Measurements from ENCODE around the gene ZNF263. TPM values are rescaled to one million over a fixed set of nuclear protein-coding genes. Genes with fewer than 3 reads are reported as not detected.

ZNF263 gene
- total and polyA plus RNA-seq, 9 of the 15 experiments (the other 6 are each of a cell fraction or from before 2014, with no cell fraction given): 4.6 to 48.3 (median 31.8) TPM

- TF ChIP-seq ADNP (tag; IDR thresholded peaks at IDR 0.05) (0 out of 2 replicates have a peak, but pooled peaks have one; percentile 40), KLF1 (tag; IDR thresholded peaks at IDR 0.05) (no peak), TRIM25 (IDR thresholded peaks at IDR 0.05; ENCODE audit: borderline replicate concordance) (no peak), NFIC (IDR thresholded peaks at IDR 0.05) (no peak; the same call in 1 of the 2 replicates), L3MBTL2 (IDR thresholded peaks at IDR 0.05) (no peak), EP400 (IDR thresholded peaks at IDR 0.05) (peak; percentile 56)
- TF ChIP-seq, protein P1, sequence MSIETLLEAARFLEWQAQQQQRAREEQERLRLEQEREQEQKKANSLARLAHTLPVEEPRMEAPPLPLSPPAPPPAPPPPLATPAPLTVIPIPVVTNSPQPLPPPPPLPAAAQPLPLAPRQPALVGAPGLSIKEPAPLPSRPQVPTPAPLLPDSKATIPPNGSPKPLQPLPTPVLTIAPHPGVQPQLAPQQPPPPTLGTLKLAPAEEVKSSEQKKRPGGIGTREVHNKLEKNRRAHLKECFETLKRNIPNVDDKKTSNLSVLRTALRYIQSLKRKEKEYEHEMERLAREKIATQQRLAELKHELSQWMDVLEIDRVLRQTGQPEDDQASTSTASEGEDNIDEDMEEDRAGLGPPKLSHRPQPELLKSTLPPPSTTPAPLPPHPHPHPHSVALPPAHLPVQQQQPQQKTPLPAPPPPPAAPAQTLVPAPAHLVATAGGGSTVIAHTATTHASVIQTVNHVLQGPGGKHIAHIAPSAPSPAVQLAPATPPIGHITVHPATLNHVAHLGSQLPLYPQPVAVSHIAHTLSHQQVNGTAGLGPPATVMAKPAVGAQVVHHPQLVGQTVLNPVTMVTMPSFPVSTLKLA (conservative IDR thresholded peaks at IDR 0.05): no peak
- TF ChIP-seq, protein P2, sequence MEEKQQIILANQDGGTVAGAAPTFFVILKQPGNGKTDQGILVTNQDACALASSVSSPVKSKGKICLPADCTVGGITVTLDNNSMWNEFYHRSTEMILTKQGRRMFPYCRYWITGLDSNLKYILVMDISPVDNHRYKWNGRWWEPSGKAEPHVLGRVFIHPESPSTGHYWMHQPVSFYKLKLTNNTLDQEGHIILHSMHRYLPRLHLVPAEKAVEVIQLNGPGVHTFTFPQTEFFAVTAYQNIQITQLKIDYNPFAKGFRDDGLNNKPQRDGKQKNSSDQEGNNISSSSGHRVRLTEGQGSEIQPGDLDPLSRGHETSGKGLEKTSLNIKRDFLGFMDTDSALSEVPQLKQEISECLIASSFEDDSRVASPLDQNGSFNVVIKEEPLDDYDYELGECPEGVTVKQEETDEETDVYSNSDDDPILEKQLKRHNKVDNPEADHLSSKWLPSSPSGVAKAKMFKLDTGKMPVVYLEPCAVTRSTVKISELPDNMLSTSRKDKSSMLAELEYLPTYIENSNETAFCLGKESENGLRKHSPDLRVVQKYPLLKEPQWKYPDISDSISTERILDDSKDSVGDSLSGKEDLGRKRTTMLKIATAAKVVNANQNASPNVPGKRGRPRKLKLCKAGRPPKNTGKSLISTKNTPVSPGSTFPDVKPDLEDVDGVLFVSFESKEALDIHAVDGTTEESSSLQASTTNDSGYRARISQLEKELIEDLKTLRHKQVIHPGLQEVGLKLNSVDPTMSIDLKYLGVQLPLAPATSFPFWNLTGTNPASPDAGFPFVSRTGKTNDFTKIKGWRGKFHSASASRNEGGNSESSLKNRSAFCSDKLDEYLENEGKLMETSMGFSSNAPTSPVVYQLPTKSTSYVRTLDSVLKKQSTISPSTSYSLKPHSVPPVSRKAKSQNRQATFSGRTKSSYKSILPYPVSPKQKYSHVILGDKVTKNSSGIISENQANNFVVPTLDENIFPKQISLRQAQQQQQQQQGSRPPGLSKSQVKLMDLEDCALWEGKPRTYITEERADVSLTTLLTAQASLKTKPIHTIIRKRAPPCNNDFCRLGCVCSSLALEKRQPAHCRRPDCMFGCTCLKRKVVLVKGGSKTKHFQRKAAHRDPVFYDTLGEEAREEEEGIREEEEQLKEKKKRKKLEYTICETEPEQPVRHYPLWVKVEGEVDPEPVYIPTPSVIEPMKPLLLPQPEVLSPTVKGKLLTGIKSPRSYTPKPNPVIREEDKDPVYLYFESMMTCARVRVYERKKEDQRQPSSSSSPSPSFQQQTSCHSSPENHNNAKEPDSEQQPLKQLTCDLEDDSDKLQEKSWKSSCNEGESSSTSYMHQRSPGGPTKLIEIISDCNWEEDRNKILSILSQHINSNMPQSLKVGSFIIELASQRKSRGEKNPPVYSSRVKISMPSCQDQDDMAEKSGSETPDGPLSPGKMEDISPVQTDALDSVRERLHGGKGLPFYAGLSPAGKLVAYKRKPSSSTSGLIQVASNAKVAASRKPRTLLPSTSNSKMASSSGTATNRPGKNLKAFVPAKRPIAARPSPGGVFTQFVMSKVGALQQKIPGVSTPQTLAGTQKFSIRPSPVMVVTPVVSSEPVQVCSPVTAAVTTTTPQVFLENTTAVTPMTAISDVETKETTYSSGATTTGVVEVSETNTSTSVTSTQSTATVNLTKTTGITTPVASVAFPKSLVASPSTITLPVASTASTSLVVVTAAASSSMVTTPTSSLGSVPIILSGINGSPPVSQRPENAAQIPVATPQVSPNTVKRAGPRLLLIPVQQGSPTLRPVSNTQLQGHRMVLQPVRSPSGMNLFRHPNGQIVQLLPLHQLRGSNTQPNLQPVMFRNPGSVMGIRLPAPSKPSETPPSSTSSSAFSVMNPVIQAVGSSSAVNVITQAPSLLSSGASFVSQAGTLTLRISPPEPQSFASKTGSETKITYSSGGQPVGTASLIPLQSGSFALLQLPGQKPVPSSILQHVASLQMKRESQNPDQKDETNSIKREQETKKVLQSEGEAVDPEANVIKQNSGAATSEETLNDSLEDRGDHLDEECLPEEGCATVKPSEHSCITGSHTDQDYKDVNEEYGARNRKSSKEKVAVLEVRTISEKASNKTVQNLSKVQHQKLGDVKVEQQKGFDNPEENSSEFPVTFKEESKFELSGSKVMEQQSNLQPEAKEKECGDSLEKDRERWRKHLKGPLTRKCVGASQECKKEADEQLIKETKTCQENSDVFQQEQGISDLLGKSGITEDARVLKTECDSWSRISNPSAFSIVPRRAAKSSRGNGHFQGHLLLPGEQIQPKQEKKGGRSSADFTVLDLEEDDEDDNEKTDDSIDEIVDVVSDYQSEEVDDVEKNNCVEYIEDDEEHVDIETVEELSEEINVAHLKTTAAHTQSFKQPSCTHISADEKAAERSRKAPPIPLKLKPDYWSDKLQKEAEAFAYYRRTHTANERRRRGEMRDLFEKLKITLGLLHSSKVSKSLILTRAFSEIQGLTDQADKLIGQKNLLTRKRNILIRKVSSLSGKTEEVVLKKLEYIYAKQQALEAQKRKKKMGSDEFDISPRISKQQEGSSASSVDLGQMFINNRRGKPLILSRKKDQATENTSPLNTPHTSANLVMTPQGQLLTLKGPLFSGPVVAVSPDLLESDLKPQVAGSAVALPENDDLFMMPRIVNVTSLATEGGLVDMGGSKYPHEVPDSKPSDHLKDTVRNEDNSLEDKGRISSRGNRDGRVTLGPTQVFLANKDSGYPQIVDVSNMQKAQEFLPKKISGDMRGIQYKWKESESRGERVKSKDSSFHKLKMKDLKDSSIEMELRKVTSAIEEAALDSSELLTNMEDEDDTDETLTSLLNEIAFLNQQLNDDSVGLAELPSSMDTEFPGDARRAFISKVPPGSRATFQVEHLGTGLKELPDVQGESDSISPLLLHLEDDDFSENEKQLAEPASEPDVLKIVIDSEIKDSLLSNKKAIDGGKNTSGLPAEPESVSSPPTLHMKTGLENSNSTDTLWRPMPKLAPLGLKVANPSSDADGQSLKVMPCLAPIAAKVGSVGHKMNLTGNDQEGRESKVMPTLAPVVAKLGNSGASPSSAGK (IDR thresholded peaks at IDR 0.05): peak; percentile 55
- TF ChIP-seq, protein P3, sequence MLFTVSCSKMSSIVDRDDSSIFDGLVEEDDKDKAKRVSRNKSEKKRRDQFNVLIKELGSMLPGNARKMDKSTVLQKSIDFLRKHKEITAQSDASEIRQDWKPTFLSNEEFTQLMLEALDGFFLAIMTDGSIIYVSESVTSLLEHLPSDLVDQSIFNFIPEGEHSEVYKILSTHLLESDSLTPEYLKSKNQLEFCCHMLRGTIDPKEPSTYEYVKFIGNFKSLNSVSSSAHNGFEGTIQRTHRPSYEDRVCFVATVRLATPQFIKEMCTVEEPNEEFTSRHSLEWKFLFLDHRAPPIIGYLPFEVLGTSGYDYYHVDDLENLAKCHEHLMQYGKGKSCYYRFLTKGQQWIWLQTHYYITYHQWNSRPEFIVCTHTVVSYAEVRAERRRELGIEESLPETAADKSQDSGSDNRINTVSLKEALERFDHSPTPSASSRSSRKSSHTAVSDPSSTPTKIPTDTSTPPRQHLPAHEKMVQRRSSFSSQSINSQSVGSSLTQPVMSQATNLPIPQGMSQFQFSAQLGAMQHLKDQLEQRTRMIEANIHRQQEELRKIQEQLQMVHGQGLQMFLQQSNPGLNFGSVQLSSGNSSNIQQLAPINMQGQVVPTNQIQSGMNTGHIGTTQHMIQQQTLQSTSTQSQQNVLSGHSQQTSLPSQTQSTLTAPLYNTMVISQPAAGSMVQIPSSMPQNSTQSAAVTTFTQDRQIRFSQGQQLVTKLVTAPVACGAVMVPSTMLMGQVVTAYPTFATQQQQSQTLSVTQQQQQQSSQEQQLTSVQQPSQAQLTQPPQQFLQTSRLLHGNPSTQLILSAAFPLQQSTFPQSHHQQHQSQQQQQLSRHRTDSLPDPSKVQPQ (CRISPR knock-in tag; IDR thresholded peaks at IDR 0.05; ENCODE audit: borderline replicate concordance): no peak
These were observed 34.2 kb downstream of the ZNF263 start (continued) for GRCh38 chr16:3317315-3317999.
